HEK293 (cell line): ENCODE data around the gene CPTP.

Source experiments
- GFI1B ChIP-seq: fragments of 450-650 bp; formaldehyde crosslinking; IDR thresholded peaks from 2 replicates; pipeline ENCODE4 v1.5.1; 2016; ENCODE audit warnings: missing biosample characterization, missing genetic modification characterization
- YY1 ChIP-seq: fragments of 450-650 bp; formaldehyde crosslinking; IDR thresholded peaks from 2 replicates; pipeline ENCODE4 v1.5.1; 2018; ENCODE audit warnings: missing biosample characterization, missing genetic modification characterization
- ZNF274 ChIP-seq, 2 experiments: fragments of 200-500 bp in 1 of 2; fragments of 450-650 bp in 1 of 2; sonication (Bioruptor generic) in 1 of 2; formaldehyde crosslinking in 1 of 2; IDR thresholded peaks; 2 replicates each; pipeline versions ENCODE4 v1.5.1 to v1.6.1; 2014 to 2016; ENCODE audit warnings: borderline replicate concordance in 1 of 2, inconsistent platforms in 1 of 2, low read length in 1 of 2, missing biosample characterization in 1 of 2, missing genetic modification characterization in 1 of 2

DNA sequence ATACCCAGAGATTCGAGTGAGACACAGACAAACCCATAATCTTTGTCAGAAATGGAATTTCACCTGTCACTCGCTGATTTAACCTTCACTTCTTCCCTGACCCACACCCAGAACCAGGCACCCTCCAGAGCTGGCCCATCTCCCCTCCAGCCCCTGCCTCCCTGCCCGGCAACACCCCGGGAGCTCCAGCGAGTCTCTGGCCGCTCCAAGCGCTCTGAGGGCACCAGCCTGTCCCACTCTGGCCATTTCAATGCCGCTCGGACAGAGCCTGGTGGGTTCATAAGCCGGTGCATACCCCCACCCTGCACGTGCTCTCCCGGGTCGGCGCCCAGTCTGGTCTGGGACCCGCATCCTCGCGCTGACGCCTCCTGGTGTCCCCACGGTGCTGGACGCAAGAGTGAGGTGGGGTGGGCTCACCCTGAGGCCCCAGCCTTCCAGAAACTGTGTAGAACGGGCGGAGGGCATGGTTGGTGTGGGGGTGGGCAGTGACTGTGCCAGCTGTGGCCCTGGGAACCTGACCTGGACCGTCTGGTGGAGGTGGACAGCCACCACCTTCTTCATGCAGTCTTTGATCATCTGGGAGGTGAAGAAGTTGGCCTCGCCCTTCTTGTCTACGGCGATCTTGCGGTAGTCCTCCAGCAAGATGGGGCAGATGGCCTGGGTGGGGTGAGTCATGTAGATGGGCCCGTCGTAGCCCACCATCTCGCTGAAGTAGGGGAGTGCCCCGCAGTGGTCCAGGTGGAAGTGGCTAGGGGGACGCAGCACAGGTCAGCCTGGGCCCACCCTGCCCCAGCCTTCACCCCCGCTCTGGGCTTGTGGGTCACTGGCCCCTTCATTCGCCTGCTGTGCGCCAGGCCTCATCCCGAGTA lies 5.6 kb upstream of the CPTP start:
- TF ChIP-seq YY1 (no peak), ZNF274 (IDR thresholded peaks at IDR 0.05; ENCODE audit: low read length) (no peak), ZNF274 (tag by site-specific recombination; IDR thresholded peaks at IDR 0.05; ENCODE audit: borderline replicate concordance) (no peak), GFI1B (tag by site-specific recombination) (no peak)
